Skeletal muscle satellite cell (primary cell): Measurements from ENCODE around the gene ZNF860.
"Not testable (repeated sequence)": the region's sequence is repeated elsewhere in the genome, so short reads cannot be mapped to it uniquely, and the experiment has no call there.

ENCODE experiments used
- H3K27me3 ChIP-seq: 2 replicates; pipeline ENCODE4 v1.7.0; 2013; ENCODE audit warnings: low read length; ENCODE audit not compliant: control insufficient read depth, insufficient read depth
- H3K36me3 ChIP-seq: 2 replicates; pipeline ENCODE4 v1.7.0; 2013; ENCODE audit warnings: mild to moderate bottlenecking, control low read depth, low read length; ENCODE audit not compliant: insufficient read depth
- H3K4me1 ChIP-seq: 2 replicates; pipeline ENCODE4 v1.7.0; 2013; ENCODE audit warnings: low read length; ENCODE audit not compliant: control insufficient read depth, insufficient read depth
- H3K4me2 ChIP-seq: 2 replicates; pipeline ENCODE4 v1.7.0; 2013; ENCODE audit warnings: mild to moderate bottlenecking, low read length
- H3K4me3 ChIP-seq: 2 replicates; pipeline ENCODE4 v1.7.0; 2013; ENCODE audit warnings: low read length
- H3K9ac ChIP-seq: 2 replicates; pipeline ENCODE4 v1.7.0; 2013; ENCODE audit warnings: mild to moderate bottlenecking, low read depth, low read length, moderate library complexity
- H3K9me3 ChIP-seq: replicated peaks from 2 replicates; pipeline ENCODE4 v1.7.0; 2013; ENCODE audit warnings: mild to moderate bottlenecking, control low read depth, low read length

The ZNF860 gene

DNA sequence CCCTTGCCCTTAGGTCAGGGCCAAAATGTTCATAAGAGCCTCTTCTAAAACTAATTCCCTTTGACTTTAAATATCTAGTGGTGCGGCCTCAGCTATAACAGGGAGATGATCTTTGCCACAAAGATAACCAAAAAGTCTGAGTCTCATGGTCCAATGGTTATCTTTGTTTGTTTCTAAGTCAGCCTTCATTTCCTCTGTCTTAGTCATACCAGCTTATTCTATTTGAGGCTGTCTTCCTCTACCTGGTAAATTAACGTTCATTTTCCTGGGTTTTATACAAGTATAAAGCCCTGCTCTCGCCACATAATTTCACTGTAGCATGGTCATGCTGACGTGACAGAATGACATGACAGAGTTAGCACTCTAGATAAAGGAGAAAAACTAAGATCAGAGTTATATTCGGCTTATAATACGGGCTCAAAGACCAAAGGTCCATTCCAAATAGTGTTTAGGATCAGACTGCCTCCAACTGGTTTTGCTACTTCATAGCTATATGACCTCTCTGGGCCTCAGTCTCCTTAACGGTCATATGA is 18.4 kb downstream of the ZNF860 start:
- Histone ChIP-seq H3K27me3 (no peaks in the 10 kb centered on the region), H3K4me3 (no peak overlapping the region), H3K9ac (no peak overlapping the region), H3K4me2 (no peak overlapping the region), H3K36me3 (no peaks in the 10 kb centered on the region), H3K4me1 (peaks cover 12% of the 10 kb centered on the region), H3K9me3 (no peaks in the 10 kb centered on the region)

- H3K27me3 ChIP-seq, result no peaks in the 10 kb centered on the region
- H3K4me1 ChIP-seq, result peaks cover 12% of the 10 kb centered on the region
- no peaks in the 10 kb centered on the region for H3K36me3 ChIP-seq
- no peak overlapping the region for H3K9ac ChIP-seq
- no peak overlapping the region for H3K4me3 ChIP-seq
- no peaks in the 10 kb centered on the region for H3K9me3 ChIP-seq
- H3K4me2 ChIP-seq, result no peak overlapping the region
Observed at GRCh38 chr3:32000877-32001276, 19.3 kb downstream of the ZNF860 start.

DNA sequence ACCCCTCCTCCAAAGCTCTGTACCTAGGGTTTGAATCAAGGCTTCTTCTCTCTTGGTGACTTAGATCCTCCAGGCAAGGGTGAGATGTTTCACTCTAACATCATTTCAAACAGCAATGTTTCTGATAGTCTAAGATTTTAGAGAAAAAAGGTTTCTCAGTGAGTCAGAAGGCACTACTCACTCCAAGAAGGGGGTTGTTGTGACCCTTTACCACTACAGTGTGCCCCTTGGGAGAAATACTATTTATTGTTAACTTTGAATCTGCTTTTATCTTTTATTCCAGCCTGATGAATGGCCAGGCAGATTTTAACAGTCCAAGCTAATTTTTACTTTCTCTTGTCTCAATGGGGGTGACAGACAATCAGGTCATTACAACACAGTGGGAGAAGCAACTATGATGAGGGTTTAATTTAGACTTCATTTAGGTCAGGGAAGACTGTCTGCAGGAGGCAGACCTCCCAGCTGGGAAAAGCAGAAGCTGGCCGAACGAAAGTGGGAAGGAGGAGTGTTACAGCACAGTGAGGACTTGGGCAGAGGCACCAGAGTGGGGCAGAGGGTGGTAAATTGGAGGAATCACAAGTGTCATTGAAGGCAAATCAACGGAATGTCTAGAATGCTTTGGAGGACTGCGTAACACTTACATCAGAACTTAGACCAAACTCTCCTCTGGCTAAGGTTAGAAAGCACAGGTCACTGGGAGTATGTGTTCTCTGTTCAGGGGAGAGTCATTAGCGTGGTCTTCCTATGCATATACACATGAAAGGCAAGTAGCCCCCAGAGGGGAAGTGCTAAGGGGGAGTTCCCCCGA is 21.2 kb downstream of the ZNF860 start:
- H3K4me1 ChIP-seq, result peaks cover 12% of the 10 kb centered on the region
- no peaks in the 10 kb centered on the region for H3K27me3 ChIP-seq
- no peak overlapping the region for H3K9ac ChIP-seq
- no peak overlapping the region for H3K4me3 ChIP-seq
- H3K36me3 ChIP-seq, result no peaks in the 10 kb centered on the region
- peak overlapping the region; percentile 29 for H3K4me2 ChIP-seq
- H3K9me3 ChIP-seq, result no peaks in the 10 kb centered on the region

DNA sequence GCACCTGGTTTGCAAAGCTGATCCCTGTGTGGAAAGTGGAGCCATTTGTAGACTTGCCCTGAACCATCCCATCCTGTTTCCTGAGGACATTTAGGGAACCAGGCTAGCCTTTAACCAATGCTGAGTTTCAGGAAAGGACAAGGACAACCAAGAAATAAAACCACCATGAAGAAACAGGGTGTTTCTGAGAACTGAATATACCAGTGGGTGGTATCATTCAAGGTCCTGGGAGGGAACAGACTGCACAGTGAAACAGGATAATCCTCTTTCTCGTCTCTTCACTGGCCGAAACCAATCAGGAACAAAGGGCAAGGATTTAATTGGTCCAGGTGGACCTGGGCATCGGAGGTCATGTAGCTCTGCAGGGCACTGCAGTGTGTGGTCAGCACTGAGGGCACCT is 21.8 kb downstream of the ZNF860 start:
- no peaks in the 10 kb centered on the region for H3K9me3 ChIP-seq
- peaks cover 12% of the 10 kb centered on the region for H3K4me1 ChIP-seq
- no peak overlapping the region for H3K9ac ChIP-seq
- no peaks in the 10 kb centered on the region for H3K27me3 ChIP-seq
- no peaks in the 10 kb centered on the region for H3K36me3 ChIP-seq
- H3K4me3 ChIP-seq, result no peak overlapping the region
- no peak overlapping the region for H3K4me2 ChIP-seq

DNA sequence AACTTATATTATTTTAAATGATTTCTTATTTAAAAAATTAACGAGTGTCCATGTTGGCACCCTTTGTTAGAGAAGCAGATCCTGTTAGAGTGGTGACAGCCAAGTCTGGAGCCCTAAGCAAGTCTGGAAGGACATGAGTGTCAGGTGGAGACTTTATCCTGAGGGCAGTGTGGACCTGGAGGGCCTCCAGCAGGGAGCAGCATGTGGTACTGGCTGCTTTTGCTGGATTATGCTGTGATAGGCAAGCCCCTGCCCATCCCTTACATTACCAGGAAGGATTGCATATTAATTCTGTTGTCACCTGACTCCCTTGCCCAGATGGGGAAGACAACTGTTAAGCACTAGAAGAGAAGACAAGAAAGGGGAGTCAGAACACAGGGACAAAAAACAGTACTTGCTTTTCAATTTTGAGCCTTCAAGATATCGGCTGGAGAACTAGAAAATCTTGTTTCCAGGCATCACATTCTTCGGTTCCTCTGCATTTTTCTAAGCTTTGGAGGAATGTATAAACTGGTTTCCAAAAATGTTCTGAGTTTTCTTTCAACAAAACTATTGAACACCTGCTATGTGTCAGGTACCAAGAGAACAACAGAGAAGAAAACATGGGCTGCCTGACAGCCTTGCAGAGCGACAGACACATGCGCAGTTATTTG is 22.7 kb downstream of the ZNF860 start:
- peaks cover 12% of the 10 kb centered on the region for H3K4me1 ChIP-seq
- H3K4me3 ChIP-seq, result no peak overlapping the region
- H3K9ac ChIP-seq, result no peak overlapping the region
- no peak overlapping the region for H3K4me2 ChIP-seq
- H3K36me3 ChIP-seq, result no peaks in the 10 kb centered on the region
- no peaks in the 10 kb centered on the region for H3K27me3 ChIP-seq
- H3K9me3 ChIP-seq, result no peaks in the 10 kb centered on the region

DNA sequence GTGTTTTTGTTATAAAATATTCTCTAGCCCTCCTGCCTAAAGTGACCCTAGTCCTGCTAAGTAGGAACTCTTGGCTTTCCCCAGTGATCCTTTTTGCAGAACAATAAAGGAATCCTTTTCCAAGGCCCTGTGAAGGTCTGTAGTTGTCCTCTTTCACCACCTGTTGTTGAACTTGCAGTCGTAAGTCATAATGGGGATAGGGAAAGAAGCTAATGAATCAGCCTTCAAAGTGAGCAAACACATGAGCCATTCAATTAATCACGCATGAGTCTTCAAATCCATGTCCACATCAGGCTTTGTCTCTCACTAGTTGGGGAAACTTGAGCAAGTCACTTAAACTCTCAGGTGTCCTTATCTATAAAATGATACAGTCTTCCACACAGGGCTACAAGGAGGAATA is 27.6 kb downstream of the ZNF860 start:
- no peak overlapping the region for H3K4me3 ChIP-seq
- H3K9ac ChIP-seq, result no peak overlapping the region
- no peaks in the 10 kb centered on the region for H3K4me1 ChIP-seq
- H3K9me3 ChIP-seq, result no peaks in the 10 kb centered on the region
- H3K4me2 ChIP-seq, result no peak overlapping the region
- H3K36me3 ChIP-seq, result no peaks in the 10 kb centered on the region
- H3K27me3 ChIP-seq, result no peaks in the 10 kb centered on the region

DNA sequence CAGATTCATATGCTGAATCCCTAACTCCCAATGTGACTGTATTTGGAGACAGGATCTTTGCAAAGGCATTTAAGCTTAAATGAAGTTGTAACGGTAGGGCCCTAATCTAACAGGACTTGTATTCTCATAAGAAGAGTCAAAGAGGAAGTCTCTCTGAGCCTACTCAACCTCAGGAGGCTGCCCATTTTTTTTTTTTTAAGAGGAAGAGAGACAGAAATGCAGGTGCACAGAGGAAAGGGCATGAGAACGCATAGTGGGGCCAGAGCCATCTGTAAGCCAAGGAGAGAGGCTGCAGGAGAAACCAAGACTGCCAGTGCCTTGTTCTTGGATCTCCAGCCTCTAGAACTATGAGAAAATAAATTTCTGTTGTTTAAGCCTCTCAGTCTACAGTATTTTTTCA is 28.4 kb downstream of the ZNF860 start:
- H3K4me2 ChIP-seq, result no peak overlapping the region
- H3K9me3 ChIP-seq, result no peaks in the 10 kb centered on the region
- H3K9ac ChIP-seq, result no peak overlapping the region
- no peak overlapping the region for H3K4me3 ChIP-seq
- H3K36me3 ChIP-seq, result no peaks in the 10 kb centered on the region
- no peaks in the 10 kb centered on the region for H3K4me1 ChIP-seq
- no peaks in the 10 kb centered on the region for H3K27me3 ChIP-seq

GRCh38 chr3:32010699-32011098 is 29.1 kb downstream of the ZNF860 start:
- H3K4me1 ChIP-seq, H3K36me3 ChIP-seq, H3K9ac ChIP-seq, H3K4me3 ChIP-seq, H3K4me2 ChIP-seq, H3K9me3 ChIP-seq, H3K27me3 ChIP-seq: not testable (repeated sequence)

DNA sequence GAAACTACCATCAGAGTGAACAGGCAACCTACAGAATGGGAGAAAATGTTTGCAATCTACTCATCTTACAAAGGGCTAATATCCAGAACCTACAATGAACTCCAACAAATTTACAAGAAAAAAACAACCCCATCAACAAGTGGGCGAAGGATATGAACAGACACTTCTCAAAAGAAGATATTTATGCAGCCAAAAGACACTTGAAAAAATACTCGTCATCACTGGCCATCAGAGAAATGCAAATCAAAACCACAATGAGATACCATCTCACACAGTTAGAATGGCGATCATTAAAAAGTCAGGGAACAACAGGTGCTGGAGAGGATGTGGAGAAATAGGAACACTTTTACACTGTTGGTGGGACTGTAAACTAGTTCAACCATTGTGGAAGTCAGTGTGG is 34.1 kb downstream of the ZNF860 start:
- not testable (repeated sequence) for H3K9me3 ChIP-seq, H3K4me3 ChIP-seq, H3K4me1 ChIP-seq, H3K4me2 ChIP-seq, H3K9ac ChIP-seq, H3K27me3 ChIP-seq, H3K36me3 ChIP-seq

DNA sequence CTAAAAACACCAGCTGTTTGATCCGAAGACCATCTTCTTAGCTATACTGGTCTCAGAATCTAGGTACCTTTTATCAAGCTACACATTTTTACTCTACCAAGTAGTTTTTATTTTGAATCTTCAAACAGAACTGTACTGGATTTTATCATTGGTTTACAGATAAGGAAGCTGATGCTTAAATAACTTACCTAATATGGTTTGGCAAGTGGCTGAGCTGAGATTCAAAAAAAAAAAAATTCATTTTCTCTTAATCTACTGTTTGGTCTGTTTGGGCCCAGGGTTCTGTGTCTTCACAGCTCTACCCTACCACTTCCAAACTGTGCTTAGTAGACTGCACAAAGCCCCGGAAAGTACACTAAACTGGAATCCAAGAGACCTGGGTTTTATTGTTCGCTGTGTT is 35.7 kb downstream of the ZNF860 start:
- Histone ChIP-seq H3K27me3 (no peaks in the 10 kb centered on the region), H3K4me3 (no peak overlapping the region), H3K4me1 (no peaks in the 10 kb centered on the region), H3K9ac (no peak overlapping the region), H3K36me3 (no peaks in the 10 kb centered on the region), H3K4me2 (no peak overlapping the region), H3K9me3 (no peaks in the 10 kb centered on the region)

GRCh38 chr3:32018757-32019564 is 37.4 kb downstream of the ZNF860 start:
- H3K36me3 ChIP-seq, result no peaks in the 10 kb centered on the region
- no peaks in the 10 kb centered on the region for H3K9me3 ChIP-seq
- H3K4me1 ChIP-seq, result no peaks in the 10 kb centered on the region
- no peak overlapping the region for H3K4me2 ChIP-seq
- H3K9ac ChIP-seq, result no peak overlapping the region
- H3K4me3 ChIP-seq, result no peak overlapping the region
- no peaks in the 10 kb centered on the region for H3K27me3 ChIP-seq
